GM12865 (cell line): ENCODE results near the gene SUGCT.
A peak's percentile ranks its signal among the peaks of the same experiment; 100 is the strongest.

Experiments
- DNase-seq: peaks from one replicate; pipeline ENCODE4 v3.0.0; 2010; ENCODE audit warnings: low read depth
- H3K4me3 ChIP-seq: 2 replicates; pipeline ENCODE4 v1.5.1; 2011; ENCODE audit warnings: mild to moderate bottlenecking, low read depth, low read length, control low read depth
- TF ChIP-seq, protein P1 (sequence below): IDR thresholded peaks from 2 replicates; pipeline ENCODE4 v1.5.1; 2011; ENCODE audit warnings: low read length, control low read depth, low read depth, inconsistent platforms; ENCODE audit not compliant: insufficient read depth; ENCODE audit errors: missing control alignments

SUGCT gene

DNA sequence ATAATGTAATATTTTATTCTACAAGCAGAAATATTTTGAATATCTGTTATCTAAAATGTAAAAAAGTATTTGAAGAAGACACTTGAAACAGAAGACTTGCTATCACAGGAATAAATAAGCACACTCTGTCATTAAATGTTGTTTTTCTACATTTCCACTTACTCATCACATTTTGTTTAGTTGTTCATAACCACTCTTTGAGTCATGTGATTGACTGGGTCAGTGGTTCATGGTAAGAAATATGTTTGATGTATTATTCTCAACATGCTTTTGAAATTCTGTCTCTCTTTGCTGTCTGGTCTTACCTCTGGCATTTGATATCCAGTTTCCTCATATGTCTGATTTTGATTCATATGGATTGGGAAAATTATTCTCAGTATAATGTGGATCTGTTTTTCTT, 171.8 kb downstream of the SUGCT start:
- TF ChIP-seq, protein P1, sequence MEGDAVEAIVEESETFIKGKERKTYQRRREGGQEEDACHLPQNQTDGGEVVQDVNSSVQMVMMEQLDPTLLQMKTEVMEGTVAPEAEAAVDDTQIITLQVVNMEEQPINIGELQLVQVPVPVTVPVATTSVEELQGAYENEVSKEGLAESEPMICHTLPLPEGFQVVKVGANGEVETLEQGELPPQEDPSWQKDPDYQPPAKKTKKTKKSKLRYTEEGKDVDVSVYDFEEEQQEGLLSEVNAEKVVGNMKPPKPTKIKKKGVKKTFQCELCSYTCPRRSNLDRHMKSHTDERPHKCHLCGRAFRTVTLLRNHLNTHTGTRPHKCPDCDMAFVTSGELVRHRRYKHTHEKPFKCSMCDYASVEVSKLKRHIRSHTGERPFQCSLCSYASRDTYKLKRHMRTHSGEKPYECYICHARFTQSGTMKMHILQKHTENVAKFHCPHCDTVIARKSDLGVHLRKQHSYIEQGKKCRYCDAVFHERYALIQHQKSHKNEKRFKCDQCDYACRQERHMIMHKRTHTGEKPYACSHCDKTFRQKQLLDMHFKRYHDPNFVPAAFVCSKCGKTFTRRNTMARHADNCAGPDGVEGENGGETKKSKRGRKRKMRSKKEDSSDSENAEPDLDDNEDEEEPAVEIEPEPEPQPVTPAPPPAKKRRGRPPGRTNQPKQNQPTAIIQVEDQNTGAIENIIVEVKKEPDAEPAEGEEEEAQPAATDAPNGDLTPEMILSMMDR, result no peak
- no peak for DNase-seq

DNA sequence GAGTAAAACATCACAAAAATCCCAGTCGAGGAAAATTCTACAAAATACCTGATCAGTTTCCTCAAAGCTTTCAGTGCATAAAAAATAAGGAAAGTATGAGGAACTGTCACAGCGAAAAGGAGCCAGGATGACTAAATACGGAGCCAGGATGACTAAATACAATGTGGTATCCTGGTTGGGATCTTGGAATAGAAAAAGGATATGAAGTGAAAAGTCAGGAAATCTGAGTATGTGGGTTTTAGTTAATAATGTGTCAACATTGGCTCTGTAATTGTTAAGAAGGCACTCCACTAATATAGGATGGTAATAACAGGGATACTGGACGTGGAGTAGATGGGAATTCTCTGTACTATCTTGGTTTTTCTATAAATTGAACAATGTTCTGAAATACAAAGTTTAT, 175.5 kb downstream of the SUGCT start:
- DNase-seq, result no peak
- TF ChIP-seq, protein P1, result no peak

More for the DNA sequence above, 171.8 kb downstream of the SUGCT start:
- no peak overlapping the region for H3K4me3 ChIP-seq

DNA sequence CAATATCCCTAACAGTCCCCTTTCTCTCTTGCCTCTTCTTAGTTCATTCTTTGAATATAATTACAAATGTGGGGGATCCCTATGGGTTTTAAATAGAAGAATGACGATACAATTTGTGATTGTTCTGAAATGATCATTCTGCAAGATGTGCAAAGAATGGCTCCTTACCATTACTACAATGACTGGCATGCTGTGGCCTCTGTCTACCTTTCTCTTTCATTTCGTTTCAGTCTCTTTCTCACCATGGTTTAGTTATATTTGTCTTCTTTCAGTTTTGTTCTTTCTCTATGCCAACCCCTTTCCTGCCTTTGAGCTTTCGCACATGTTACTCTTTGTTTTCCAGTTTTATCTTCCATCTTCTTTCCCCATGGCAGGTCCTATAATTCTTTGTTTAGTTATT, 176.5 kb downstream of the SUGCT start:
- TF ChIP-seq, protein P1, result no peak
- H3K4me3 ChIP-seq, result peak overlapping the region; percentile 11; the same call in 1 of the 2 replicates
- DNase-seq, result peak; percentile 67

More for the DNA sequence above, 175.5 kb downstream of the SUGCT start:
- no peak overlapping the region for H3K4me3 ChIP-seq

DNA sequence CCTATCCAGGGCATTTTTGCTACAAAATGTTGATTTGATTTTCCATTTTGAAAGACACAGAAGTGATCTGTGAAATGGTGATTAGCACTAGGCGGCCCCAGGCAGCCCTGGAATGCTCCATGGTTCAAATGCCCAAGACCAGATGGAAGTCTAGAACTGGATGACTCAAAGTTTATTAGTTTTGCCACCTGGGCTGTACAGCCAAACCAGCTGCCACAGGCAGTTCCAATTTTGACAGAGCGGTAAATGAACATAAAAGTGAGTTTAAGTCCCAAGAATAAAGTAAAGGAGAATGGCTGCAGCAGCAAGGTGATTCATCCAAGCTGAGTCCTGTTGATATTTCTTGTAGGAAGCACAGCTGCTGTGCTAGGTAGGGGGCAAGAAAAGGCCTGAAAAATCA, 180.5 kb downstream of the SUGCT start:
- no peak for DNase-seq
- H3K4me3 ChIP-seq, result no peak overlapping the region
- TF ChIP-seq, protein P1, result no peak

DNA sequence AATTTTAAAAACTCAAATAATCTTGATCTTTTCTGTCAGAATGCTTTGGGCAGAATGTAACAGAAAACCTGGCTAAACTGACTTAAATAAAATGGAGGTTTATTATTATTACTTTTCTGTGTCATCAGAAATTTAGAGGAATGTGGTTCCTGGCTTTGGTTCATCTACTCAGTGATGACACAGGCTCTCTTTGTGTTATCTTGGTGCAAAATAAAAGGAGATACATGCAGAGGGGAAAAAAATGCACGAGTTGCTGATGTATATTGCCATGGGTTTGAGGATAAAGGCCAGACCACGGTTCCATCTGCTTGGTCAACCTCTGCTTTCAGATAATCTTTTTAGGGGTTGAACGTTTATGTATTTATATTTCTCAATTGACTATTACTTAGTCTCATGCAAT, 181.4 kb downstream of the SUGCT start:
- TF ChIP-seq, protein P1, result no peak
- no peak overlapping the region for H3K4me3 ChIP-seq
- no peak for DNase-seq

DNA sequence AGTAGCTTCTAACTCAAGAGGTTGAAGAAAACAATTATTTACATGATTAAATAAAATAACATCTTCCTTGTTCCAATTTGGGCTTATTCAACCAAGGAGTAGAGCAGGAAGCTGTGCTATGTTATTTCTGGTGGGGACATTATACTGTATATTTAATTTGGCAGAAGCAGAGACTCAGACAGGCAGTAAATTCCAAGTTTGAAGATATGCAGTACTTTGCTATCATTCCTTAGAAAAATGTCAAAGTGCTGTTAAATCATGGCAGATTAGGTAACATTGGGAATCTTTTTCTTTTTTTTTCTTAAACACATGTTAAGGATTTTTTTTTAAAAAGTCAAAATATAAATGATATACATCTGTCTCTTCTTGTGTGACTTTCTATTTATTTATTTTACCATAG, 190.1 kb downstream of the SUGCT start:
- DNase-seq, result no peak
- no peak overlapping the region for H3K4me3 ChIP-seq
- TF ChIP-seq, protein P1, result no peak

DNA sequence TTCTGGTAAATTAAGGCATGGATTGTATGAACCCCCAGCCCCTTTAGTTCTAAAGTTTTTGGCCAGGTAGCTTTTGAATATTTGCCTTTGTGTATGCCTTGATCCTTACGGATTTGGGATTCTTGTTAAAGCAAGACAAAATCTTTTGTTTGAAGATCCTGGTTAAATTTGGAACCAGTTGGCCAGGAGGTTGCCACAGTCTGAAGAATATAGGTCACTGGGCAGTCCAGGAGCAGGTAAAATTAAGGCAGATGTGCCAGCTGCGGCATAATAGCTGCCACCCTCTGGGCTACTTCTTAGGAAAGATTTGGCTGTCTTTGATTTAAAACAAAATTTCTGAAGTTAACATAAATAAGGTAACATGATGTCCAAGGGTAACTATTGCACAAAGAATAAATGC, 192.3 kb downstream of the SUGCT start:
- TF ChIP-seq, protein P1, result no peak
- DNase-seq, result no peak
- H3K4me3 ChIP-seq, result no peak overlapping the region
